Heart left ventricle (tissue), 13 donors: Measurements from ENCODE around the gene NIPAL3.

ENCODE experiments used
- POLR2A ChIP-seq, 2 donors: fragments of 450-650 bp; IDR thresholded peaks; one replicate each; pipeline ENCODE4 v1.6.1; 2017; ENCODE audit warnings: antibody characterized with exemption in 2 of 2, mild to moderate bottlenecking in 2 of 2, moderate library complexity in 2 of 2
- TF ChIP-seq, protein P1 (sequence below), 12 donors: fragments of 200-600 bp; sonication (generic) in 4 of 12; IDR thresholded peaks; one replicate each; pipeline versions ENCODE4 v1.5.0 to v1.8.0; 2018 to 2022; ENCODE audit warnings: antibody characterized with exemption in 12 of 12, mild to moderate bottlenecking in 5 of 12
- donor health status: ischemic (EF 13 %, LVEDD 7.1; RV severe dilation, severe dysfunction).
- donor health status: DM: no; HTN: yes; CAD: no.
- donor health status: DM: no; HTN: no; CAD: no.
- donor health status: ischemic (EF 25% LVEDD 6.9; RV normal size, moderate dysfunction).
- donor health status: ischemic (EF 25% LVEDD 5.7; RV mildly dilated, moderate dysfunction).
- donor health status: ischemic (EF 35%, LVEDD 5.7; RV mildly dilated, moderate dysfunction).
- donor health status: nonischemic (EF 11% LVEDD 7.7; RV severe dilation, severe dysfunction).
- donor health status: DM: yes; HTN: yes; CAD: no.
- donor health status: PGD.
- donor health status: ischemic (EF 29% LVEDD 5.4; RV normal size, mild dysfunction).
- donor health status: nonischemic (EF 23%, LVEDD 6.1; RV moderate dilation, normal function).

DNA sequence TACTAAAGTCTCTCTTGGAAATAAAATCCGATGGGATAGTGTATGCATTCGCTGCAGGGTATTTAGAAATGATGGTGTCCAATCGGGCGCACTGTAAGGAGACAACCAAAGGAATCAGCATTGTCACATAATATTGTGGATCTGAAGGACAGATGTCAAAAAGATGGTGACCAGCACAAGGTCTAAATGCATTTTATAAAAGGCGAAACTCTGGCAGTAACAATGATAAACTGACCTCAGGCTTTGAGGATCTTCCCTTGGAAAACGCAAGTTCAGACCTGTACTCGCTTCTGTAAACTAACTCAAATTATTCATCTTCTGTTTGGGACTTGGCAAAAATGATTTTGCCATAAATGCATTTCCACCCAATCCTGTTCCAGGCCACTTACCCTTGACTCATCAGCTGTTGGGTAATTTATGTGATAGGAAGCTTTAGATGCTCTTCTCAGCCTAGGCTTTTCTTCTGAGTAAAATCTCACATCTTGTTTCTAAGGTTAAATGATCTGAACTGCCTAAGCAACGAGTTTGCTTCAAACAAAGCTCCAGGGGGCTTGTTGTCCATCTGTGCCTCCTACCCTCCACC is 35.8 kb upstream of the NIPAL3 start:
- TF ChIP-seq POLR2A (IDR thresholded peaks at IDR 0.05) = no peak
- TF ChIP-seq, protein P1, sequence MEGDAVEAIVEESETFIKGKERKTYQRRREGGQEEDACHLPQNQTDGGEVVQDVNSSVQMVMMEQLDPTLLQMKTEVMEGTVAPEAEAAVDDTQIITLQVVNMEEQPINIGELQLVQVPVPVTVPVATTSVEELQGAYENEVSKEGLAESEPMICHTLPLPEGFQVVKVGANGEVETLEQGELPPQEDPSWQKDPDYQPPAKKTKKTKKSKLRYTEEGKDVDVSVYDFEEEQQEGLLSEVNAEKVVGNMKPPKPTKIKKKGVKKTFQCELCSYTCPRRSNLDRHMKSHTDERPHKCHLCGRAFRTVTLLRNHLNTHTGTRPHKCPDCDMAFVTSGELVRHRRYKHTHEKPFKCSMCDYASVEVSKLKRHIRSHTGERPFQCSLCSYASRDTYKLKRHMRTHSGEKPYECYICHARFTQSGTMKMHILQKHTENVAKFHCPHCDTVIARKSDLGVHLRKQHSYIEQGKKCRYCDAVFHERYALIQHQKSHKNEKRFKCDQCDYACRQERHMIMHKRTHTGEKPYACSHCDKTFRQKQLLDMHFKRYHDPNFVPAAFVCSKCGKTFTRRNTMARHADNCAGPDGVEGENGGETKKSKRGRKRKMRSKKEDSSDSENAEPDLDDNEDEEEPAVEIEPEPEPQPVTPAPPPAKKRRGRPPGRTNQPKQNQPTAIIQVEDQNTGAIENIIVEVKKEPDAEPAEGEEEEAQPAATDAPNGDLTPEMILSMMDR (IDR thresholded peaks at IDR 0.05) = no peak
